ENCODE data around the gene MYLIP. TPM values are rescaled to one million over a fixed set of nuclear protein-coding genes. Genes with fewer than 3 reads are reported as not detected.

The MYLIP gene
- total and polyA plus RNA-seq, 11 donors: 6.6 to 19.9 (median 12.4) TPM

DNA sequence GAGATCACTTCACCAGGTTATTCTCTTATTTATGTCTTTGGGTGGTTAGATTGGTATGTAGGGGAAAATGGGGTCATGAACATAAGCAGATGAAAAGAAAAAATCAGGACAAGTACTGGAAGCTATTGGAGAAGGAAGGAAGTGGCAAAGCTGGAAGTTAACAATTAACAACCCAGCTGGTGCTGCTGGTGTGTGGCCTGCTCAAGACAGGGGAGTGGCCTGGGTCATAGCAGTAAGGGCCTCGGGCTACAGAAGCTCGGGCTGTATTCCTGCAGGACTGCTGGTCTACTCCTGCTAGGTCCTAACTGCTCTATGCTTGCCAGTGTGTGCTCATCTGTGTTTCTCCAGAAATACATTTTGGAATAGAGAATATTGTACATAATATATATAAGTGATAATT, 19.6 kb downstream of the MYLIP start:
- peak in 1 of 4 donors; percentile 31 for ATAC-seq
- H3K36me3 ChIP-seq: peaks cover 0 to 95% (median 86%) of the 10 kb centered on the region in 9 donors
- intact Hi-C loops (cut with DNase I): no loop called here
- H3K27me3 ChIP-seq: no peaks in the 10 kb centered on the region
- H3K27ac ChIP-seq: no peak overlapping the region
- no peaks in the 10 kb centered on the region for H3K9me3 ChIP-seq
- no peak overlapping the region for H3K4me3 ChIP-seq
- TF ChIP-seq POLR2A (IDR thresholded peaks at IDR 0.05): no peak
- TF ChIP-seq, protein P1, sequence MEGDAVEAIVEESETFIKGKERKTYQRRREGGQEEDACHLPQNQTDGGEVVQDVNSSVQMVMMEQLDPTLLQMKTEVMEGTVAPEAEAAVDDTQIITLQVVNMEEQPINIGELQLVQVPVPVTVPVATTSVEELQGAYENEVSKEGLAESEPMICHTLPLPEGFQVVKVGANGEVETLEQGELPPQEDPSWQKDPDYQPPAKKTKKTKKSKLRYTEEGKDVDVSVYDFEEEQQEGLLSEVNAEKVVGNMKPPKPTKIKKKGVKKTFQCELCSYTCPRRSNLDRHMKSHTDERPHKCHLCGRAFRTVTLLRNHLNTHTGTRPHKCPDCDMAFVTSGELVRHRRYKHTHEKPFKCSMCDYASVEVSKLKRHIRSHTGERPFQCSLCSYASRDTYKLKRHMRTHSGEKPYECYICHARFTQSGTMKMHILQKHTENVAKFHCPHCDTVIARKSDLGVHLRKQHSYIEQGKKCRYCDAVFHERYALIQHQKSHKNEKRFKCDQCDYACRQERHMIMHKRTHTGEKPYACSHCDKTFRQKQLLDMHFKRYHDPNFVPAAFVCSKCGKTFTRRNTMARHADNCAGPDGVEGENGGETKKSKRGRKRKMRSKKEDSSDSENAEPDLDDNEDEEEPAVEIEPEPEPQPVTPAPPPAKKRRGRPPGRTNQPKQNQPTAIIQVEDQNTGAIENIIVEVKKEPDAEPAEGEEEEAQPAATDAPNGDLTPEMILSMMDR (IDR thresholded peaks at IDR 0.05): no peak
- H3K4me1 ChIP-seq: peaks cover 0 to 19% (median 12%) of the 10 kb centered on the region in 12 donors
- 68 to 90% (median 82%) methylated on average over 2 of the region's 2 CpGs for WGBS, 4 donors
- no peak for DNase-seq

GRCh38 chr6:16149305-16149704, 20.4 kb downstream of the MYLIP start:
- Histone ChIP-seq H3K27ac (no peak overlapping the region), H3K4me1 (peaks cover 0 to 19% (median 12%) of the 10 kb centered on the region in 12 donors), H3K27me3 (no peaks in the 10 kb centered on the region), H3K9me3 (no peaks in the 10 kb centered on the region), H3K4me3 (no peak overlapping the region), H3K36me3 (peaks cover 0 to 87% (median 81%) of the 10 kb centered on the region in 9 donors)
- TF ChIP-seq, protein P1 (IDR thresholded peaks at IDR 0.05): no peak
- TF ChIP-seq POLR2A (IDR thresholded peaks at IDR 0.05): no peak
- intact Hi-C loops (cut with DNase I): no loop called here
- ATAC-seq (no peak), DNase-seq (no peak)
- WGBS, 4 donors: 96 to 99% (median 98%) methylated on average over 2 of the region's 2 CpGs

- H3K36me3 ChIP-seq: peaks cover 0 to 79% (median 73%) of the 10 kb centered on the region in 9 donors
- 93 to 96% (median 96%) methylated on average over 7 of the region's 7 CpGs for WGBS, 4 donors
- no peaks in the 10 kb centered on the region for H3K9me3 ChIP-seq
- intact Hi-C loops (cut with DNase I): no loop called here
- peaks cover 0 to 24% (median 12%) of the 10 kb centered on the region in 12 donors for H3K4me1 ChIP-seq
- no peak for DNase-seq
- no peak for ATAC-seq
- no peak overlapping the region for H3K27ac ChIP-seq
- TF ChIP-seq, protein P1 (IDR thresholded peaks at IDR 0.05): no peak
- no peak for TF ChIP-seq POLR2A (IDR thresholded peaks at IDR 0.05)
- no peaks in the 10 kb centered on the region for H3K27me3 ChIP-seq
- H3K4me3 ChIP-seq: no peak overlapping the region
These were observed 21.2 kb downstream of the MYLIP start for GRCh38 chr6:16150098-16150497.

GRCh38 chr6:16153211-16153820, 24.4 kb downstream of the MYLIP start:
- Histone ChIP-seq H3K9me3 (no peaks in the 10 kb centered on the region), H3K4me1 (peaks cover 0 to 13% (median 2%) of the 10 kb centered on the region in 12 donors), H3K4me3 (no peak overlapping the region), H3K27ac (peak overlapping the region in 1 of 12 donors; percentile 7), H3K27me3 (no peaks in the 10 kb centered on the region), H3K36me3 (peaks cover 0 to 47% (median 41%) of the 10 kb centered on the region in 9 donors)
- intact Hi-C loops (cut with DNase I): no loop called here
- WGBS, 4 donors: 84 to 88% (median 85%) methylated on average over 9 of the region's 9 CpGs
- DNase-seq (no peak), ATAC-seq (peak in 1 of 4 donors; percentile 9)
- TF ChIP-seq, protein P1 (IDR thresholded peaks at IDR 0.05): no peak
- no peak for TF ChIP-seq POLR2A (IDR thresholded peaks at IDR 0.05)
